ENCODE results near the gene CAMK2D.
A peak's percentile ranks its signal among the peaks of the same experiment; 100 is the strongest.

The CAMK2D gene

DNA sequence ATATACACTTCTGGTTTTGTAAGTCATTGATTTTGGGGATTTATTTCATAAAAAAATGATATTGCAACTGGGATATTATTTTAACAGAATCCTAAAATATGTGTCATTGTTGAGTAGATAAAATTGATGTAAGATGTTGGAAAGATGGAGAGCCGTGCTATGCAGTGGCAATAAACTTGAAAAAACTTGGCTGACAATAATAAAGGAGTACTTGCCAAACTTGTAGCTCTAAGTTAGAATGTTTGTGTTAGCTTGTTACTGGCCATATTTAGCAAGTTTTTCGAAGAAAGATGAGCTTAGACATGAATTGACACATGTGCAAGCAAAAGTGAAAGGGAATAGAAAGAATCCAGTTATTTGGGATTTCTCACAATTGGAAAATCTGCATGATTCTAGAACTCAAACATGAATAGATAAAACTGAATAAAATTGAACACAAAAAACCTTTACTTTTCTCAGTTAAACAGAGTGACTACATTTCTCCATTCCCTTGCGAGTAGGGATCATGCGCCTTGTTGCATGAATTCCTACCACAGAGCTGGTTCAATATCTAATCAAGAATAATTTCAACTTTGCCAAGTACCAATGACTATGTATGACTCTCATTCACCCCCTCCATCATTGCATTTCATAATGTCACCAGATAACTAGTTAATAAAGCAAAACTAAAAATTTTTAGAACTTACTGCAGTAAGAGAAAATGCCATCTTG lies 327.8 kb downstream of the CAMK2D start:
- peak; percentile 85 for DNase-seq

DNA sequence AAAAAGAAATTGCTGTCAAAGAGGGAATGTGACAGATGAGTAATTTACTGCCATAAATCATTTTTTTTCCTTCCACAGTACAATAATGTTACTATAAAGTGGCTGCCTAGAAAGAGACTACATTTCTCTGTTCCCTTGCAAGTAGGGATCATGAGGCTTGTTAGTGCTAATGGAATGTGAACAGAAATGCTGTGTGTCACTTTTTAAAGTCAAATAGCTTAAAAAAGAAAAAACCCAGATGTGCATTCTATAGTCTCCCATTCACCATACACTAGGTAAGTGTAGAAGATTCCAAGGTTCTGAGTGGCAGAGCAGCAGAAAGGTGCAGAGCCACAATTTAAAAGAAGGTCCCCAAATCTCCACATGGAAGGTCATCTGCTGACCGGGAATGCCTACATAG lies 328.4 kb downstream of the CAMK2D start:
- DNase-seq, result peak; percentile 55

DNA sequence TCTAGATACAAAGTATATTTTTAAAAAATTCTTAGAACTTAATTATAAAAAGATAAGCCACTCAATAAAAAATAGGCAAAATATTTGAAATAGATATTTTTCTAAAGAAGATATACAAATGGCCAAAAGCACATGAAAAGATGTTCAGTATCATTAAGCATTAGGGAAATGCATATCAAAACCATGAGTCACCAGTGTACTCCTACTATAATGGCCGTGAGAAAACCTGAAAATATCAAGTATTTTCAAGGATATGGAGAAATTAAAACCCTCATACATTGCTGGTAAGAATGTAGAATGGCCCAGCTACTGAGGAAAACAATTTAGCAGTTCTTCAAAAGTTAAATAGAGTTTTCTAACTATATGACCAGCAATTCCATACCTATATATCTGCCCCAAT lies 337.9 kb downstream of the CAMK2D start:
- DNase-seq, result peak; percentile 35

DNA sequence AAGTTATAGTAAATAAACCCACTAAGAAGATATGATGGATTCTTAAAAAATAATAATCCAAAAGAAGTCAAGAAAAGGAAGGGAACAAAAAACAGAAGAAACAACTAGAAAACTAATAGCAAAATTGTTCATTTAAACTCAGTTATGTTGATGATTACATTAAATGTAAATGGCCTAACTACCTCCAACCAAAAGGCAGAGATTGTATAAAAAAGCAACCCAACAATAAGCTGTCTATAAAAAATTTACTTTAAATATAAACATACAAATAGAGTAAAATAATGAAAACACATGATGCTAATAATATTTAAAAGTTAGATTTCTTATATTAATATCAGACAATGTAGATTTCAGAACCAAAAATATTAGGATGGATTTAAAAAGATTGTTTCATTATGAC lies 340.6 kb downstream of the CAMK2D start:
- DNase-seq, result no peak

DNA sequence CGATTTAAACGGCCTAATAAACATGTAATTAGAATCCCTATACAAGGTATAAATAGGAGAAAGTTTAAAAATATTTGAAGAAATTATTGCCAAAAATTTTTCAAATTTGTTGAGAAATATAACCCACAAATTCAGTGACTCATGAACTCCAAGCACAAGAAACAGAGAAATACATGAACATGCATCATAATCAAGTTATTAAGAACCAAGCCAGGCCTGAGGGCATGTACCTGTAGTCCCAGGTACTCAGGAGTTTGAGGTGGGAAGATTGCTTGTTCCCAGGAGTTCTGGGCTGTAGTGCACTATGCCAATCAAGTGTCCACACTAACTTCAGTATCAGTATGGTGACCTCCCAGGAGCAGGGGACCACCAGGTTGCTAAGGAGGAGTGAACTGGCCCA lies 341.9 kb downstream of the CAMK2D start:
- no peak for DNase-seq

DNA sequence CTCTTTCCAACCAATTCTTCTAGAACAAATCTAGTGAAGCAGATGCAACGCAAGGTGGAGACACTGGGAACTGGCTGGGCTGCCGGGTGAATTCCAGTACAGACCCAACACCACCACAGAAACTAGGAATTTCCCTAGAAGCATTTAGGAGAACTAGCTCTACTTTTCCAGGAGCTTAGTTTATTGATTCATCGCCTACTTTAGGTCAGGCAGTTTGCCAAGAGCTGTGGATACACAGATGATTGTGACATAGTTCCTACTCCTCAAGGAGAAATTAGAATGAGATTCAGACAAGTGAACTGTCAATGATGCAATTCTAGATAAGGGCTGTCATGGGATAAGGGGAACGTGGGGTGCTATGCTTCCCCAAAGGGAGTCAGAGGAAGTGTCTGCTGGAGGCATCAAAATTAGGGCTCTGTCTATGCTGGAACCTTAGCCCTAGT lies 350.0 kb downstream of the CAMK2D start:
- peak; percentile 91 for DNase-seq

DNA sequence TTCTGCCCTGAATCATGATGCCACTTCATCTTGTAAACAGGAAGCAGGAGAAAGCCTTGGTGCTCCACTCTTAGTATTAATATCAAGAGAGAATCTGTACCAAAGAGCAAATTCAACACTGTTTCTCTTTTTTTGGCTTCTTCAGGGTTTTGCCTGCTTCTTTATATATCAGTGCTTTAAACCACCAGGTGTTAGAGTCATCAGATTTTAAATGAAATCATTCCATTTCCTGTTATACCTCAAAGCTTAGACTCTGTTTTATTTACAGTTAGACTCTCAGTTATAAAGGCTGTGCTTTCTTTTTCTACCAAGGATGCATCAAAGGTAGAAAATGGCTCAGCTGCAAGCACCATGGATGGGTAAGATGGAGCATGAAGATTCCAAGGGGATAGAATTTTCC lies 350.9 kb downstream of the CAMK2D start:
- DNase-seq, result no peak

DNA sequence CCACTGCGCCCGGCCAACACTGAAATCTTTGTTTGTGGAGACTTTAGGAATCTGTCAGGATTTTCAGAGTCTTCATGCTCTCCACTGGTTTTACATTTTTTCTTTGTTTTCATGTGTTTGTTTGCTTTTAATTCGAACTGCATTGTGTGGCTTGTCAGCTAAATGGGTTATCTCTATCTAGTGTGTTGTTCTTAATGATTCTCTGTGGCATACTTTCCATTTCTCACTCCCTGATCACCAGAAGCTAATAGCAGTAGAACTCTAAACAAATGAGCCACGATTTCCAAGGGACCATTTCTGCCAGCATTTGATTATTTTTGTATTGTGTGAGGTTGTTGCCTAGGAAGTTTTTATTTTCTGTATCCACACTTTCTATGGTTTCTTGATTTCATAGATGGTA lies 352.4 kb downstream of the CAMK2D start:
- DNase-seq, result no peak

DNA sequence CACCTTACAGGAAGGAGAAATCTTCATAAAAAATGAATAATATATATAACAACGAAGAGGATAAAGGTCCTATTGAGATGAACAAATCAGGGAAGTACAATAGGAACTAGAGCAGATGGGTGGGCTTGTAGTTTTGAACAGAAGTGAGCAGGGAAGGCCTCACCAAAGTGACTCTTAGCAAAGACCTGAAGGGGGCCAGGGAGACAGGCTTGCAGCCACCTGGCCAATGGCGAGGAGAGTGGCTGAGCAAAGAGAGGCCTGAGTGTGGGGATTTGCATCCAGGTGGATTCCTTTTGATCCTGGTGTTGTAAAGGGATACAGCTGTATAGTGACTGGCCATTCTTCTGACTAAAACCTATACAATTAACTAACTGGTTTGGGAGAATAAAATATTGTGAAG lies 354.1 kb downstream of the CAMK2D start:
- DNase-seq, result no peak

DNA sequence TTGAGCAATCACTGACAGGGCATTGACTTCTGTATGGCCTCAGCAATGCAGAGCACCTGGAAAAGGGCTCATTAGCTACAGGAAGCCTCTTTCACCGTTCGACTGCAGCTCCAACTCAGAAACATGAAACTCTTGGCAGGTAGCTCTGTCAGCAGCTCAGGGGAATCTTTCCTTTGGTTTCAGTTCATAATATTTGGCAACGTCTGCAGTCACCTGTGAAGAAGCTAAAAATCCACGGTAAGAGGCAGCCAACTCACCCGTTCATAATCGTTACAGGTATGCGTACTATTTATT lies 354.9 kb downstream of the CAMK2D start:
- no peak for DNase-seq

DNA sequence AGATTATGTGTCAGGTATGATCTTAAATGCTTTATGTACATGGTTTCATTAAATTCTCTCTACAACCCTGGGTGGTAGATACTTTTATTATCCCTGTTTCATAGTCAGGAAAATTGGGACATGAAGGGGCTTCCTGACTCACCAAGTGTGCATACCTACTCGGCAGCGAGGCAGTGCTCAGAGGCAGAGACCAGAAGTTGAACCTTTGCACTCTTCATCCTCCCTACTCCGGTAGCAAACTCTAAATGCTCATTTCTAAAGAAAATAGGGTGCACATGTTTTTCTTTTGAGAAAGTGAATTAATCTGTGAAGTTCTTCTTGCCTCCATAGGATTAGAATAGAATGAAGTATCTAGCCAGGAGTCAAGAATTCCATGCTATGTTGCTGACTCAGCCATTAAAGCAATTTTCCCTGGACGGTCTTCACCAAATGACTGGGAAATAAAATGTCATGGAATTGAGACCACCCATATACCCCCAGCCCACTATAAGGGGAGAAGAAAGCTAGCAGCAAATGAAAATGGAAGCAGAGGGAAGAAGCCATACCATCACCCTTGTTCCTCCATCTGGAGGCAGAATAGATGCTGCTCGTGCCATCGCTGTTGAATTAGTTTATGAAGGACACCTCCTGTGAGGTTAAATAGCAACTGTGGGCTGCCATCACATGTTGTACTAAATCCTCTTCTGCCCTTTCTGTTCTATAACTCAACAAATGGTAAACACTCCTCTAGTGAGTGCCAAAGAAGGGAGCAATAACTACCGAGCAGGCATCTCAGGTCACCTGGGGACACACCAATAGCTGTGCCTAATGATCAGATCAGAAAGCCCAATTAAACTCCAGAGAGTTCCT lies 355.4 kb downstream of the CAMK2D start:
- no peak for DNase-seq

DNA sequence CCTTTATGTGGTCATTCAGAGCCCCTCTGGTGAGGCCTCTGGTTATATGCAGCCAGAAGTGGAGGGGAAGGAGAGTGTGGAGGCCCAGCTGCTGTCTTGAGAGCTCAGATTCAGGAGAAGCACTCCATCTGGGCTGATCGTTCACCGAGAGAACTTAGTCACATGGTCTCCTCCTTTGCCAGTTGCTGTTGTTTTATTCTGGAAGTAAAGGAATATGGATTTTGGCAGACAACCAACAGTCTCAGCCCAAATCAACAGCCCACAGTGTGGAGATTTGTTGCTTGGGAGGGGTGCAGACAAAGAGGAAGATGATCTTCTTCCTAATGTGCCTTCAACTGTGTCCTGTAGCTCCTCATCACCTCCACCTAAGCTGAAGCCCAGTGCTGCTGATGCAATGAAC lies 356.7 kb downstream of the CAMK2D start:
- peak; percentile 16 for DNase-seq

DNA sequence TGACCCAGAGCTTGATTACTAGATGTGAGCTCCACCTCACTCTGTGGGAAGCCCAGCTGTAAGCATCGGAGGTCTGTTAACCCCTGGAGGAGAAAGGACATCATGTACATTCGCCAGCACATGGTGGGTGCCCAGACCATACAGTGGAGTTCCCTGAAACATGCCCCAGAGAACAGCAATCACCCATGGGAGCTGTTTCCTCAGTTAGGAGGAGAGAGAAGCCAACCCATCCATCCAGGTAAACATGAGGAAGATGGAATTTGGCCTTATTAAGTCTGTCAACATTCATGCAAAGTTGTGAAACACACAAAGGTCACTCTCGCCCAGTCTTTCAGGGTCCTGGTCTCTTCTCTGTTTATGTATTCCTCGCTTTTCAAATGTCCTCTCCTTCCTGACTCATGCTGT lies 357.4 kb downstream of the CAMK2D start:
- DNase-seq, result no peak

Measured in fibroblast of skin of scalp (primary cell).